Measurements from ENCODE around the gene PPP1R16B.

GRCh38 chr20:38812182-38812581, 6.7 kb downstream of the PPP1R16B start:
- TF ChIP-seq FOSL1 (IDR thresholded peaks at IDR 0.05; ENCODE audit: insufficient read depth, low read depth, low read length): no peak
- TF ChIP-seq POLR2A (IDR thresholded peaks at IDR 0.05; ENCODE audit: control extremely low read depth in 1 of 2, low read depth in 2 of 2, low read length in 2 of 2): no peak
- TF ChIP-seq EP300 (IDR thresholded peaks at IDR 0.05; ENCODE audit: borderline replicate concordance in 1 of 2, low read depth in 2 of 2, low read length in 2 of 2): no peak
- TF ChIP-seq BRCA1 (IDR thresholded peaks at IDR 0.05; ENCODE audit: low read depth, low read length): no peak
- TF ChIP-seq GABPA (IDR thresholded peaks at IDR 0.05; ENCODE audit: borderline replicate concordance, insufficient read depth, low read length): no peak
- TF ChIP-seq POLR2AphosphoS5 (IDR thresholded peaks at IDR 0.05; ENCODE audit: low read depth, low read length): no peak
